Stomach (tissue), 4 donors: Measurements from ENCODE around the gene INPP5A.

ENCODE experiments used
- EP300 ChIP-seq: sonication (generic); formaldehyde crosslinking; IDR thresholded peaks from one replicate; pipeline ENCODE4 v1.6.1; 2017; ENCODE audit warnings: antibody characterized with exemption
- POLR2A ChIP-seq, 4 donors: fragments of 450-650 bp; IDR thresholded peaks; one replicate each; pipeline ENCODE4 v1.6.1; 2016; ENCODE audit warnings: antibody characterized with exemption in 4 of 4, control low read depth in 2 of 4, mild to moderate bottlenecking in 1 of 4, moderate library complexity in 1 of 4
- POLR2AphosphoS5 ChIP-seq, 3 donors: sonication (generic); formaldehyde crosslinking; IDR thresholded peaks; one replicate each; pipeline ENCODE4 v1.6.1; 2016; ENCODE audit warnings: antibody characterized with exemption in 3 of 3
- TF ChIP-seq, protein P1 (sequence below), 7 experiments: fragments of 450-650 bp in 4 of 7; fragments of 200-600 bp in 3 of 7; sonication (generic) in 3 of 7; IDR thresholded peaks; one replicate each; pipeline ENCODE4 v1.5.1; 2016 to 2019; ENCODE audit warnings: antibody characterized with exemption in 7 of 7, control low read depth in 2 of 7, mild to moderate bottlenecking in 1 of 7

GRCh38 chr10:132813001-132813401 is 275.4 kb downstream of the INPP5A start:
- TF ChIP-seq, protein P1, sequence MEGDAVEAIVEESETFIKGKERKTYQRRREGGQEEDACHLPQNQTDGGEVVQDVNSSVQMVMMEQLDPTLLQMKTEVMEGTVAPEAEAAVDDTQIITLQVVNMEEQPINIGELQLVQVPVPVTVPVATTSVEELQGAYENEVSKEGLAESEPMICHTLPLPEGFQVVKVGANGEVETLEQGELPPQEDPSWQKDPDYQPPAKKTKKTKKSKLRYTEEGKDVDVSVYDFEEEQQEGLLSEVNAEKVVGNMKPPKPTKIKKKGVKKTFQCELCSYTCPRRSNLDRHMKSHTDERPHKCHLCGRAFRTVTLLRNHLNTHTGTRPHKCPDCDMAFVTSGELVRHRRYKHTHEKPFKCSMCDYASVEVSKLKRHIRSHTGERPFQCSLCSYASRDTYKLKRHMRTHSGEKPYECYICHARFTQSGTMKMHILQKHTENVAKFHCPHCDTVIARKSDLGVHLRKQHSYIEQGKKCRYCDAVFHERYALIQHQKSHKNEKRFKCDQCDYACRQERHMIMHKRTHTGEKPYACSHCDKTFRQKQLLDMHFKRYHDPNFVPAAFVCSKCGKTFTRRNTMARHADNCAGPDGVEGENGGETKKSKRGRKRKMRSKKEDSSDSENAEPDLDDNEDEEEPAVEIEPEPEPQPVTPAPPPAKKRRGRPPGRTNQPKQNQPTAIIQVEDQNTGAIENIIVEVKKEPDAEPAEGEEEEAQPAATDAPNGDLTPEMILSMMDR (IDR thresholded peaks at IDR 0.05), result no peak
- TF ChIP-seq EP300 (no peak), POLR2A (IDR thresholded peaks at IDR 0.05) (no peak), POLR2AphosphoS5 (IDR thresholded peaks at IDR 0.05) (no peak)
